ENCODE results near the gene MARCHF2.
A peak's percentile ranks its signal among the peaks of the same experiment; 100 is the strongest.
"Not testable (repeated sequence)": the region's sequence is repeated elsewhere in the genome, so short reads cannot be mapped to it uniquely, and the experiment has no call there.

MARCHF2 gene

GRCh38 chr19:8412783-8413628 is at the start of gene MARCHF2:
Gene MARCHF2 (plus strand): TSS chr19:8413305. CDS start chr19:8421841, 8,536 bp downstream.
- H3K4me1 Mint-ChIP-seq = peaks cover 10% of the 10 kb centered on the region

DNA sequence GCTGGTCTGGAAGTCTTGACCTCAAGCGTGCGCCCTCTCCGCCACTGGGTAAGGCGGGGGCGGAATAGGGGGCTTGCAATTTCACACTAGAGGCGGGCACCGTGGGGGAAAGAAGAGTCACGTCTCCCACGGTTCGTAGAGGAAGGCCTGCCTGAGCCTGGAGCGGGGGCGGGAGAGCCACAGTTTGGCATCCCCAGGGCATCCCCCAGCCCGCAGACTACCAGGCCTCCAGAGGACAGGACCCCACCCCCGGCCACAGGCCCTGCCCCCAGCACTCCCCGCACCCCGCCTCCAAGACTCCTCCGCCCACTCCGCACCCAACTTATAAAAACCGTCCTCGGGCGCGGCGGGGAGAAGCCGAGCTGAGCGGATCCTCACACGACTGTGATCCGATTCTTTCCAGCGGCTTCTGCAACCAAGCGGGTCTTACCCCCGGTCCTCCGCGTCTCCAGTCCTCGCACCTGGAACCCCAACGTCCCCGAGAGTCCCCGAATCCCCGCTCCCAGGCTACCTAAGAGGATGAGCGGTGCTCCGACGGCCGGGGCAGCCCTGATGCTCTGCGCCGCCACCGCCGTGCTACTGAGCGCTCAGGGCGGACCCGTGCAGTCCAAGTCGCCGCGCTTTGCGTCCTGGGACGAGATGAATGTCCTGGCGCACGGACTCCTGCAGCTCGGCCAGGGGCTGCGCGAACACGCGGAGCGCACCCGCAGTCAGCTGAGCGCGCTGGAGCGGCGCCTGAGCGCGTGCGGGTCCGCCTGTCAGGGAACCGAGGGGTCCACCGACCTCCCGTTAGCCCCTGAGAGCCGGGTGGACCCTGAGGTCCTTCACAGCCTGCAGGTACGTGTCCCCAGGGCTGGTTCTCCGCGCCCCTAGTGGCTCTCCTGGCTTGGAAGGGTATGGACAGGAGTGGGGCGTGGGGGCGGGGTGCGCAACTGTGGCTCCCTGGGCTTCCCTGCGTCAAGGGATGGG is 49.0 kb upstream of the MARCHF2 start, which contains the start of gene ANGPTL4:
ANGPTL4 (plus strand) TSS at position 353 of the 969 bp plus-strand sequence; CDS start at position 520, 167 bp downstream.
- ATAC-seq = peak; percentile 92
- H3K9me3 Mint-ChIP-seq = no peaks in the 10 kb centered on the region
- peak within 1 kb of the TSS; percentile 96 for H3K27ac Mint-ChIP-seq

More at GRCh38 chr19:8412783-8413628, at the start of gene MARCHF2:
- ATAC-seq = peak; percentile 100
- H3K9me3 Mint-ChIP-seq = no peaks in the 10 kb centered on the region
- no peaks in the 10 kb centered on the region for H3K36me3 Mint-ChIP-seq
- peak within 1 kb of the TSS; percentile 50 for H3K4me3 Mint-ChIP-seq
- DNase-seq (ENCODE audit: low spot score in 2 of 2) = peak; percentile 96
- no peak within 1 kb of the TSS for H3K27ac Mint-ChIP-seq

GRCh38 chr19:8366121-8366581 is 47.0 kb upstream of the MARCHF2 start:
- peaks cover 75% of the 10 kb centered on the region for H3K36me3 Mint-ChIP-seq
- H3K27ac Mint-ChIP-seq = no peak overlapping the region
- H3K4me3 Mint-ChIP-seq = peak overlapping the region; percentile 94
- no peak for ATAC-seq
- peaks cover 36% of the 10 kb centered on the region for H3K4me1 Mint-ChIP-seq
- H3K9me3 Mint-ChIP-seq = no peaks in the 10 kb centered on the region
- DNase-seq (ENCODE audit: low spot score in 2 of 2) = no peak

More for the DNA sequence above, 49.0 kb upstream of the MARCHF2 start, which contains the start of gene ANGPTL4:
- peaks cover 54% of the 10 kb centered on the region for H3K36me3 Mint-ChIP-seq
- H3K4me3 Mint-ChIP-seq = peak within 1 kb of the TSS; percentile 94
- DNase-seq (ENCODE audit: low spot score in 2 of 2) = peak; percentile 68 to 76
- peaks cover 36% of the 10 kb centered on the region for H3K4me1 Mint-ChIP-seq

DNA sequence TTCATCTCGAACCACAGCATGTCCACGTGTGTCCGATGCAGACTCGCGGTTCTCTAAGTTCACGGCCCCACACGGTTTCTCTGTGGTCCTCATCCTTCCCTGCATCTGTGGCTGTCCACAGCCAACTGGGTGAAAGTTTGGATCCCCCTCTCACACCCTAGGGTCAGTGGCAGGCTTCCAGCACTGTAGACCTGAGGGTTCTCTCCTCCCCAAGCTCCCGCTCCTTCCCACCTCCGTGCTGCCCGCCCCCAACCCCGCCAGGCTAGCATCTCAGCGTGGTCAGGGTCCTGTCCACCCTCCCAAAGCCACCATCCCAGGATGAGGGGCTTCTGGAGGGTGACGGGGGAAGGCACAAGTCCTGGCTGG is 46.2 kb upstream of the MARCHF2 start:
- peak overlapping the region; percentile 94 for H3K4me3 Mint-ChIP-seq
- H3K36me3 Mint-ChIP-seq = peaks cover 83% of the 10 kb centered on the region

GRCh38 chr19:8367327-8368001 is 45.6 kb upstream of the MARCHF2 start:
- H3K27ac Mint-ChIP-seq = no peak overlapping the region
- no peak for ATAC-seq
- DNase-seq (ENCODE audit: low spot score in 2 of 2) = no peak
- no peaks in the 10 kb centered on the region for H3K9me3 Mint-ChIP-seq
- peak overlapping the region; percentile 94 for H3K4me3 Mint-ChIP-seq
- peaks cover 26% of the 10 kb centered on the region for H3K4me1 Mint-ChIP-seq
- H3K36me3 Mint-ChIP-seq = peaks cover 88% of the 10 kb centered on the region

More for the DNA sequence above, 46.2 kb upstream of the MARCHF2 start:
- ATAC-seq = no peak
- Mint-ChIP-seq H3K9me3 (no peaks in the 10 kb centered on the region), H3K27ac (no peak overlapping the region), H3K4me1 (peaks cover 30% of the 10 kb centered on the region)
- no peak for DNase-seq (ENCODE audit: low spot score in 2 of 2)

DNA sequence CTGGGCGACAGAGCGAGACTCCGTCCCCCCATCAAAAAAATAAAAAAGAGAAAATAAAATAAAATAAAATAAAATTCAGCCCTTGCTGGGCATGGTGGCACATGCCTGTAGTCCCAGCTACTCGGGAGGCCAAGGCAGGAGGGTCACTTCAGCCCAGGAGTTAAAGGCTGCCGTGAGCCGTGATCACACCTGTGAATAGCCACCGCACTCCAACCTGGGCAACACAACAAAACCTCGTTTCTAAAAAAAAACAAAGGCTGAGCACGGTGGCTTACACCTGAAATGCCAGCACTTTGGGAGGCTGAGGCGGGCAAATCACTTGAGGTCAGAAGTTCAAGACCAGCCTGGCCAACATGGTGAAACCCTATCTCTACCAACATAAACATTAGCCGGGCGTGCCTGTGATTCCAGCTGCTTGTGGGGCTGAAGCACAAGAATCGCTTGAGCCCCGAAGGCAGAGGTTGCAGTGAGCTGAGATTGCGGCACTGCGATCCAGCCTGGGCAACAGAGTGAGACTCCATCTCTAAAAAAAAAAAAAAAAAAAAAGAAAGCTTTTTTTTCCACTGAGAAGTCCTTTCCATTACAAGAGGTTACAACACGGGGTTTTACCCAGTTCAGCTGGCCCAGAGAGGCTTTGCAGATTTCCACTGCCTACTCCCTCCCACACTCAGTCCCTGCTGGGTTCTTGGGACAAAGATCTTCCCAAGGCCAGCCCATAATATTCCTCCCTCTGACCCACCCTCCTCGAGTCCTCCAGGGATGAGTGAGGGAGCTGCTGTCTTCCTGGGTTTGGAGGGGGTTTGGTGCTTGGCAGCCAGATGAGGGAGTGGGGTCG is 42.7 kb upstream of the MARCHF2 start:
- Mint-ChIP-seq H3K4me1 (peaks cover 17% of the 10 kb centered on the region), H3K27ac (no peak overlapping the region), H3K4me3 (no peak overlapping the region), H3K36me3 (peaks cover 81% of the 10 kb centered on the region), H3K9me3 (no peaks in the 10 kb centered on the region)
- ATAC-seq (no peak), DNase-seq (ENCODE audit: low spot score in 2 of 2) (no peak)

- H3K4me3 Mint-ChIP-seq = no peak overlapping the region
- ATAC-seq (no peak), DNase-seq (ENCODE audit: low spot score in 2 of 2) (no peak)
- H3K27ac Mint-ChIP-seq = no peak overlapping the region
- no peaks in the 10 kb centered on the region for H3K9me3 Mint-ChIP-seq
- peaks cover 73% of the 10 kb centered on the region for H3K36me3 Mint-ChIP-seq
- peaks cover 17% of the 10 kb centered on the region for H3K4me1 Mint-ChIP-seq
These were observed 41.9 kb upstream of the MARCHF2 start for GRCh38 chr19:8371011-8371804.

- Mint-ChIP-seq H3K4me1 (peaks cover 7% of the 10 kb centered on the region), H3K27ac (no peak overlapping the region), H3K36me3 (peaks cover 43% of the 10 kb centered on the region), H3K4me3 (no peak overlapping the region), H3K9me3 (no peaks in the 10 kb centered on the region)
- no peak for DNase-seq (ENCODE audit: low spot score in 2 of 2)
- peak; percentile 40 for ATAC-seq
These were observed 39.0 kb upstream of the MARCHF2 start for GRCh38 chr19:8373867-8374813.

- not testable (repeated sequence) for H3K9me3 Mint-ChIP-seq; ATAC-seq; H3K27ac Mint-ChIP-seq; H3K4me3 Mint-ChIP-seq; DNase-seq (ENCODE audit: low spot score in 2 of 2); H3K4me1 Mint-ChIP-seq
- H3K36me3 Mint-ChIP-seq = peaks cover 27% of the 10 kb centered on the region
These were observed 37.3 kb upstream of the MARCHF2 start for GRCh38 chr19:8375766-8376165.

DNA sequence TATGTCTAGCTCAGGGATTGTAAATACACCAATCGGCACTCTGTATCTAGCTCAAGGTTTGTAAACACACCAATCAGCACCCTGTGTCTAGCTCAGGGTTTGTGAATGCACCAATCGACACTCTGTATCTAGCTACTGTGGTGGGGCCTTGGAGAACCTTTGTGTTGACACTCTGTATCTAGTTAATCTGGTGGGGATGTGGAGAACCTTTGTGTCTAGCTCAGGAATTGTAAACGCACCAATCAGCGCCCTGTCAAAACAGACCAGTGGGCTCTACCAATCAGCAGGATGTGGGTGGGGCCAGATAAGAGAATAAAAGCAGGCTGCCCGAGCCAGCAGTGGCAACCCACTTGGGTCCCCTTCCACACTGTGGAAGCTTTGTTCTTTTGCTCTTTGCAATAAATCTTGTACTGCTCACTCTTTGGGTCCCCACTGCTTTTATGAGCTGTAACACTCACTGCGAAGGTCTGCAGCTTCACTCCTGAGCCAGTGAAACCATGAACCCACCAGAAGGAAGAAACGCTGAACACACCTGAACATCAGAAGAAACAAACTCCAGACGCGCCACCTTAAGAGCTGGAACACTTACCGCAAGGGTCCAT is 36.6 kb upstream of the MARCHF2 start:
- H3K9me3 Mint-ChIP-seq; DNase-seq (ENCODE audit: low spot score in 2 of 2); H3K27ac Mint-ChIP-seq; ATAC-seq; H3K4me3 Mint-ChIP-seq; H3K4me1 Mint-ChIP-seq: not testable (repeated sequence)
- H3K36me3 Mint-ChIP-seq = peaks cover 20% of the 10 kb centered on the region

DNA sequence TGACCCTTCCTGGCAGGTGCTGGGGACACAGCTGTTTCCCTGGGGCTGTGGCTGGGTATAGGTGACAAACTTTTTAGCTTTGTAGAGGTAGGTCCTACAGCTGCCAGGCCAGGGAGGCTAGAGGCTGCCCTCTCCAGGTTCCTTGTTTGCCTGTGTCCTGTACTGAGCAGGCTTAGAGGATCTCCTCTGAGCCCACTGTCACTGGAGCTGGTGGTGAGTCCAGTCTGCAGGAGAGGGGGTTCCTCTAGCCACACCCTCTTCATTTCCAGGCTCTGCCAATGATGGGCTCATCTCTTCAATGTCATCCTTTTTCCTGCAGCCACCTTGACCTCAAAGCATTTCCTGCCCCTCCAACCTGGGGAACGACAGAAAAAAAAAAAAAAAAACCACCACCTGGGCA is 35.5 kb upstream of the MARCHF2 start:
- H3K4me3 Mint-ChIP-seq = no peak overlapping the region
- no peak overlapping the region for H3K27ac Mint-ChIP-seq
- H3K36me3 Mint-ChIP-seq = peaks cover 9% of the 10 kb centered on the region
- no peaks in the 10 kb centered on the region for H3K9me3 Mint-ChIP-seq
- H3K4me1 Mint-ChIP-seq = peaks cover 7% of the 10 kb centered on the region
- ATAC-seq = no peak
- DNase-seq (ENCODE audit: low spot score in 2 of 2) = no peak

GRCh38 chr19:8379156-8379891 is 33.8 kb upstream of the MARCHF2 start:
- H3K9me3 Mint-ChIP-seq; DNase-seq (ENCODE audit: low spot score in 2 of 2); ATAC-seq; H3K36me3 Mint-ChIP-seq; H3K4me1 Mint-ChIP-seq; H3K4me3 Mint-ChIP-seq; H3K27ac Mint-ChIP-seq: not testable (repeated sequence)

Data from stimulated activated effector memory CD8-positive, alpha-beta T cell treated with anti-CD3 and anti-CD28 coated beads, Interleukin-12 subunit alpha, Interleukin-12 subunit beta, amount 100 ng/mL, for 72 hours (primary cell).